Measurements from ENCODE around the gene OR4F3. TPM values are rescaled to one million over a fixed set of nuclear protein-coding genes. Genes with fewer than 3 reads are reported as not detected.
"Not testable (repeated sequence)": the region's sequence is repeated elsewhere in the genome, so short reads cannot be mapped to it uniquely, and the experiment has no call there.

Gene OR4F3
- not detected for total RNA-seq

- not testable (repeated sequence) for H3K27me3 ChIP-seq; DNase-seq (ENCODE audit: low spot score in 2 of 2); H3K9me3 ChIP-seq
These were observed at the start of gene OR4F3 for GRCh38 chr5:181366968-181367367. Gene OR4F3 (plus strand): TSS chr5:181367268.

More at GRCh38 chr5:181366968-181367367, at the start of gene OR4F3:
- not testable (repeated sequence) for H3K4me1 ChIP-seq, H3K36me3 ChIP-seq, H3K27ac ChIP-seq, H3K4me3 ChIP-seq

Other genes with a start within 250 kb of the OR4F3 start
- gene OR2V1, start 236.1 kb upstream of the OR4F3 start, total RNA-seq = not detected
- gene OR2V2, start 219.7 kb upstream of the OR4F3 start, total RNA-seq = not detected
- gene TRIM7, start 162.1 kb upstream of the OR4F3 start, total RNA-seq = 10 to 100 TPM; 52.0 to 79.0 (median 69.4) TPM
- 10 to 100 TPM; 13.3 to 23.3 (median 16.2) TPM for gene TRIM41, start 144.0 kb upstream of the OR4F3 start, total RNA-seq
- 1,000 to 10,000 TPM; 2,440 to 4,496 (median 3,996) TPM for gene RACK1, start 123.4 kb upstream of the OR4F3 start, total RNA-seq
- gene TRIM52, start 106.1 kb upstream of the OR4F3 start, total RNA-seq = 10 to 100 TPM in 2 of 4 donors, 1 to 10 TPM in 2; 6.7 to 15.4 (median 10.1) TPM

All from suprapubic skin (tissue), 4 donors.